Fibroblast of lung (primary cell): ENCODE measurements around the gene CD47. TPM values are rescaled to one million over a fixed set of nuclear protein-coding genes. Genes with fewer than 3 reads are reported as not detected.

Source experiments
- DNase-seq, 2 donors: peaks; one replicate each; pipeline versions ENCODE4 v3.0.0 to v3.0.0-alpha.2; 2010; ENCODE audit warnings: low read depth in 2 of 2
- H2AFZ ChIP-seq: 2 replicates; pipeline ENCODE4 v1.5.1; 2012; ENCODE audit warnings: low read length, control low read depth, inconsistent platforms
- H3K27ac ChIP-seq: 2 replicates; pipeline ENCODE4 v1.5.1; 2011; ENCODE audit warnings: low read length, control low read depth; ENCODE audit not compliant: insufficient read depth
- H3K27me3 ChIP-seq: 2 replicates; pipeline ENCODE4 v1.5.1; 2011; ENCODE audit warnings: mild to moderate bottlenecking, low read length; ENCODE audit not compliant: control insufficient read depth, insufficient read depth
- H3K36me3 ChIP-seq: 2 replicates; pipeline ENCODE4 v1.5.1; 2011; ENCODE audit warnings: low read length; ENCODE audit not compliant: control insufficient read depth, insufficient read depth
- H3K4me1 ChIP-seq: 2 replicates; pipeline ENCODE4 v1.5.1; 2011; ENCODE audit warnings: low read length; ENCODE audit not compliant: control insufficient read depth, insufficient read depth; ENCODE audit errors: extremely low read depth
- H3K4me2 ChIP-seq: 2 replicates; pipeline ENCODE4 v1.5.1; 2011; ENCODE audit warnings: low read length, control low read depth; ENCODE audit not compliant: insufficient read depth; ENCODE audit errors: extremely low read depth
- H3K4me3 ChIP-seq, 4 experiments: fragments of 200-600 bp in 1 of 4; sonication (generic) in 1 of 4; replicated peaks in 1 of 4; 2 replicates each; pipeline ENCODE4 v1.5.1; 2011 to 2016; ENCODE audit warnings: low read length in 4 of 4, low read depth in 3 of 4, mild to moderate bottlenecking in 3 of 4, control low read depth in 2 of 4, inconsistent platforms in 1 of 4, mixed read lengths in 1 of 4; ENCODE audit not compliant: insufficient read depth in 1 of 4; ENCODE audit errors: control extremely low read depth in 1 of 4
- H3K79me2 ChIP-seq: 2 replicates; pipeline ENCODE4 v1.5.1; 2012; ENCODE audit warnings: mild to moderate bottlenecking, low read length, inconsistent platforms; ENCODE audit not compliant: control insufficient read depth, insufficient read depth
- H3K9ac ChIP-seq: 2 replicates; pipeline ENCODE4 v1.5.1; 2011; ENCODE audit warnings: mild to moderate bottlenecking, low read length, control low read depth; ENCODE audit not compliant: insufficient read depth
- H3K9me3 ChIP-seq: 2 replicates; pipeline ENCODE4 v1.5.1; 2012; ENCODE audit warnings: low read depth, low read length; ENCODE audit not compliant: control insufficient read depth, insufficient read depth
- H4K20me1 ChIP-seq: 2 replicates; pipeline ENCODE4 v1.5.1; 2011; ENCODE audit warnings: low read length; ENCODE audit not compliant: control insufficient read depth, insufficient read depth; ENCODE audit errors: extremely low read depth
- EZH2 ChIP-seq: IDR thresholded peaks from 2 replicates; pipeline ENCODE4 v1.5.1; 2012; ENCODE audit warnings: low read length, control low read depth, mild to moderate bottlenecking; ENCODE audit errors: missing control alignments
- polyA plus RNA-seq, 2 donors: library from polyadenylated mRNA; depleted of rRNA in 1 of 2; stranded (reverse) in 1 of 2; unstranded in 1 of 2; fragments of >200 nt; gene quantifications; 2 replicates each; pipeline ENCODE4 v1.2.1, GENCODE V29; 2011 to 2012; ENCODE audit warnings: missing spikeins in 1 of 2
- total RNA-seq: library from RNA; depleted of rRNA; stranded (reverse); fragments of >200 nt; gene quantifications from 2 replicates; pipeline ENCODE4 v1.2.1, GENCODE V29; 2014
- TF ChIP-seq, protein P1 (sequence below), 2 donors: IDR thresholded peaks in 1 of 2; conservative IDR thresholded peaks in 1 of 2; 1 replicate in 1 of 2; 2 replicates in 1 of 2; pipeline ENCODE4 v1.5.1; 2011 to 2012; ENCODE audit warnings: low read length in 2 of 2, control low read depth in 1 of 2, inconsistent platforms in 1 of 2, low read depth in 1 of 2, mild to moderate bottlenecking in 1 of 2

CD47 gene
- total and polyA plus RNA-seq, 2 donors (not counting 1 experiment from before 2014, with no cell fraction given) = 72.0 to 91.7 TPM

DNA sequence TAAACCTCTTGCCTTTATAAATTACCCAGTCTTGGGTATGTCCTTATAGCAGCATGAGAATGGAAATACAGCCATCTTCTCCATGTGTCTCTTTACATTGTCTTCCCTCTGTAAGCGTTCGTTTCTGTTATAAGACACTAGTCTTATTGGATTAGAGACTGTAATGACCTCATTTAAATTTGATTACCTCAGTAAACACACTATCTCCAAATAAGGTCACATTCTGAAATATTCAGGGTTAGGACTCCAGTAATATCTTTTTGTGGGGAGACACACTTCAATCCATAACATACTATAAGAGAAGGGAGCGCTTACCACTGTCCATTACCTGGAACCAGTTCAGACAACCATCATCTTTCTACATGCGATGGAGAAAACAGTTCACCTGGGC is 34.3 kb upstream of the CD47 start:
- H3K9ac ChIP-seq = no peak overlapping the region
- no peaks in the 10 kb centered on the region for H3K9me3 ChIP-seq
- DNase-seq = no peak
- no peaks in the 10 kb centered on the region for H3K27me3 ChIP-seq
- H3K27ac ChIP-seq = no peak overlapping the region
- H4K20me1 ChIP-seq = no peaks in the 10 kb centered on the region
- no peak overlapping the region for H2AFZ ChIP-seq
- no peaks in the 10 kb centered on the region for H3K4me1 ChIP-seq
- no peak overlapping the region for H3K4me2 ChIP-seq
- H3K36me3 ChIP-seq = no peaks in the 10 kb centered on the region
- no peak overlapping the region for H3K4me3 ChIP-seq
- no peak for TF ChIP-seq EZH2
- TF ChIP-seq, protein P1, sequence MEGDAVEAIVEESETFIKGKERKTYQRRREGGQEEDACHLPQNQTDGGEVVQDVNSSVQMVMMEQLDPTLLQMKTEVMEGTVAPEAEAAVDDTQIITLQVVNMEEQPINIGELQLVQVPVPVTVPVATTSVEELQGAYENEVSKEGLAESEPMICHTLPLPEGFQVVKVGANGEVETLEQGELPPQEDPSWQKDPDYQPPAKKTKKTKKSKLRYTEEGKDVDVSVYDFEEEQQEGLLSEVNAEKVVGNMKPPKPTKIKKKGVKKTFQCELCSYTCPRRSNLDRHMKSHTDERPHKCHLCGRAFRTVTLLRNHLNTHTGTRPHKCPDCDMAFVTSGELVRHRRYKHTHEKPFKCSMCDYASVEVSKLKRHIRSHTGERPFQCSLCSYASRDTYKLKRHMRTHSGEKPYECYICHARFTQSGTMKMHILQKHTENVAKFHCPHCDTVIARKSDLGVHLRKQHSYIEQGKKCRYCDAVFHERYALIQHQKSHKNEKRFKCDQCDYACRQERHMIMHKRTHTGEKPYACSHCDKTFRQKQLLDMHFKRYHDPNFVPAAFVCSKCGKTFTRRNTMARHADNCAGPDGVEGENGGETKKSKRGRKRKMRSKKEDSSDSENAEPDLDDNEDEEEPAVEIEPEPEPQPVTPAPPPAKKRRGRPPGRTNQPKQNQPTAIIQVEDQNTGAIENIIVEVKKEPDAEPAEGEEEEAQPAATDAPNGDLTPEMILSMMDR (conservative IDR thresholded peaks at IDR 0.05 in 1 of 2, IDR thresholded peaks at IDR 0.05 in 1 of 2; ENCODE audit: low read depth in 1 of 2, low read length in 2 of 2) = no peak
- no peaks in the 10 kb centered on the region for H3K79me2 ChIP-seq

DNA sequence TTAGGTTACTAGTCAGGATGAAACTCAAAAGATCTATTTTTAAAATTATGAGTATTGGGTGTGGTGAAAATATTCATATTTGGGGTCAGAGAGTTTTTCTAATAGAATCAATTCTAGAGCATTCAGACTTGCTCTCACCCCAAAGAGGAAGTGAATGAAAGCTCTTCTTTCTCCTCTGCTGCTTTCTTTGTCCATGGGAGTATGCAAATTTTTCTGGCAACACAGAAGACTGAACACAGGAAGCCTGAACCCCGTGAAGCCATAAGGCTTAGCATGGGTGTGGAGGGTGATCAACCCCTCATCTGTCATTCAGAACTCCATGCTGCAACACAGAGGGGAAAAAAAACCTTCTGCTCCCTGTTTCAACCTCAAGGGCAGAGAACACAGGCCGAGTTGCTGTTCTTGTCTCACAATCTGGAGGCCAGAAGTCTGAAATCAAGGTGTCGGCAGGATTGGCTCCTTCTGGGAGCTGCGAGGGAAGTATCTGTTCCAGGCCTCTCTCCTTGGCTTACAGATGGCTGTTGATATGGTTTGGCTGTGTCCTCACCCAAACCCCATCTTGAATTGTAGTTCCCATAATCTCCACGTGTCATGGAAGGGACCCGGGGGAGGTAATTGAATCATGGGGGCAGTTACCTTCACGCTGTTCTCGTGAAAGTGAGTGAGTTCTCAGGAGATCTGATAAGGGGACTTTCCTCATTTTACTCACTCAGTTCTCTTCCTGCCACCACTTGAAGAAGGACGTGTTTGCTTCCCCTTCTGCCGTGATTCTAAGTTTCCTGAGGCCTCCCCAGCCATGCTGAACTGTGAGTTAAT is 33.7 kb upstream of the CD47 start:
- no peak overlapping the region for H3K9ac ChIP-seq
- no peaks in the 10 kb centered on the region for H3K27me3 ChIP-seq
- no peaks in the 10 kb centered on the region for H4K20me1 ChIP-seq
- DNase-seq = peak in 1 of 2 donors; percentile 6
- H2AFZ ChIP-seq = peak overlapping the region; percentile 56
- TF ChIP-seq EZH2 = no peak
- TF ChIP-seq, protein P1 (conservative IDR thresholded peaks at IDR 0.05 in 1 of 2, IDR thresholded peaks at IDR 0.05 in 1 of 2; ENCODE audit: low read depth in 1 of 2, low read length in 2 of 2) = no peak
- no peaks in the 10 kb centered on the region for H3K4me1 ChIP-seq
- H3K4me2 ChIP-seq = no peak overlapping the region
- H3K4me3 ChIP-seq = no peak overlapping the region
- H3K36me3 ChIP-seq = no peaks in the 10 kb centered on the region
- H3K27ac ChIP-seq = no peak overlapping the region
- no peaks in the 10 kb centered on the region for H3K79me2 ChIP-seq
- no peaks in the 10 kb centered on the region for H3K9me3 ChIP-seq

DNA sequence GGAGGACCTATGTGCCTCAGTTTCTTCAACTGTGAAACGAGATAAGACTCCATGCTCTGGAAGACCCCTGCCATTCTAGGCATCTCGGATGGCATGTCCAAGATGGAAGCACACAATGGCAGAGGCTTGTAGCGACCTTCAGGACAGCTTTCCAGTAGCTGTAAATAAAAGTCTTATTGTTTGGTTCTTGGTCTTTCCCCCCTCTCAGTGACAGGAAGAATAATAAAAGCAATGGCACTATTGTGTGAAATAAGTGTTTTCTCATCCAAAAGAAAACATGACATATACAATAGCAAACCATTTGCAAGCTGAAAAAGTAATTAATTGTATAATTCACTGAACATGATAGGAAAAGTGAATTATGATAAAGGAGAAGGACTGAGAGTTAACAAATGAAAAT is 32.5 kb upstream of the CD47 start:
- Histone ChIP-seq H3K9me3 (no peaks in the 10 kb centered on the region), H3K4me1 (no peaks in the 10 kb centered on the region), H4K20me1 (no peaks in the 10 kb centered on the region), H2AFZ (no peak overlapping the region), H3K4me3 (no peak overlapping the region), H3K9ac (no peak overlapping the region), H3K79me2 (no peaks in the 10 kb centered on the region), H3K4me2 (no peak overlapping the region), H3K27ac (no peak overlapping the region), H3K36me3 (no peaks in the 10 kb centered on the region), H3K27me3 (no peaks in the 10 kb centered on the region)
- TF ChIP-seq, protein P1 (conservative IDR thresholded peaks at IDR 0.05 in 1 of 2, IDR thresholded peaks at IDR 0.05 in 1 of 2; ENCODE audit: low read depth in 1 of 2, low read length in 2 of 2) = no peak
- no peak for TF ChIP-seq EZH2
- DNase-seq = no peak
